NOMO-1 (cell line): Measurements from ENCODE around the gene SFI1.
"Not testable (repeated sequence)": the region's sequence is repeated elsewhere in the genome, so short reads cannot be mapped to it uniquely, and the experiment has no call there.

Experiments used
- DNase-seq, 2 experiments: peaks; one replicate each; lab custom pipeline; 2025; ENCODE audit not compliant: unreplicated experiment in 2 of 2; lab: John Stamatoyannopoulos, UW

Gene SFI1

GRCh38 chr22:31586137-31586920 is 90.0 kb downstream of the SFI1 start:
- no peak for DNase-seq

GRCh38 chr22:31588970-31589675 is 92.8 kb downstream of the SFI1 start:
- DNase-seq: no peak

- DNase-seq: not testable (repeated sequence)
Measured at GRCh38 chr22:31590161-31590560, 93.8 kb downstream of the SFI1 start.

- no peak for DNase-seq
Measured at GRCh38 chr22:31595271-31595670, 98.9 kb downstream of the SFI1 start.

GRCh38 chr22:31602259-31602952 is 106.1 kb downstream of the SFI1 start:
- no peak for DNase-seq

- DNase-seq: no peak
Measured at GRCh38 chr22:31603081-31603525, 106.8 kb downstream of the SFI1 start.

- no peak for DNase-seq
Measured at GRCh38 chr22:31603574-31603973, 107.2 kb downstream of the SFI1 start.

- no peak for DNase-seq
Measured at GRCh38 chr22:31604137-31604705, 107.9 kb downstream of the SFI1 start.

- no peak for DNase-seq
Measured at GRCh38 chr22:31604746-31605705, 108.7 kb downstream of the SFI1 start.

- no peak for DNase-seq
Measured at GRCh38 chr22:31605851-31606585, 109.7 kb downstream of the SFI1 start.

GRCh38 chr22:31607696-31608095 is 111.4 kb downstream of the SFI1 start:
- no peak for DNase-seq

- no peak for DNase-seq
Measured at GRCh38 chr22:31609716-31610115, 113.4 kb downstream of the SFI1 start.

GRCh38 chr22:31610611-31611010 is 114.3 kb downstream of the SFI1 start:
- no peak for DNase-seq

- no peak for DNase-seq
Measured at GRCh38 chr22:31611061-31611760, 114.9 kb downstream of the SFI1 start.

GRCh38 chr22:31612891-31613285 is 116.6 kb downstream of the SFI1 start:
- no peak for DNase-seq

GRCh38 chr22:31613286-31613903 is 117.1 kb downstream of the SFI1 start:
- no peak for DNase-seq

GRCh38 chr22:31613904-31614296 is 117.6 kb downstream of the SFI1 start:
- no peak for DNase-seq

- DNase-seq: no peak
Measured at GRCh38 chr22:31614781-31615490, 118.6 kb downstream of the SFI1 start.
